GM19324 (cell line): ENCODE data around the gene CALHM6.
"Not testable (repeated sequence)": the region's sequence is repeated elsewhere in the genome, so short reads cannot be mapped to it uniquely, and the experiment has no call there.

ENCODE experiments used
- ATAC-seq: cut with Tn5 transposase; IDR thresholded peaks from one replicate; pipeline ENCODE4 v1.9.1; 2021; ENCODE audit warnings: mild to moderate bottlenecking, moderate library complexity; ENCODE audit not compliant: unreplicated experiment, low FRiP score

CALHM6 gene

DNA sequence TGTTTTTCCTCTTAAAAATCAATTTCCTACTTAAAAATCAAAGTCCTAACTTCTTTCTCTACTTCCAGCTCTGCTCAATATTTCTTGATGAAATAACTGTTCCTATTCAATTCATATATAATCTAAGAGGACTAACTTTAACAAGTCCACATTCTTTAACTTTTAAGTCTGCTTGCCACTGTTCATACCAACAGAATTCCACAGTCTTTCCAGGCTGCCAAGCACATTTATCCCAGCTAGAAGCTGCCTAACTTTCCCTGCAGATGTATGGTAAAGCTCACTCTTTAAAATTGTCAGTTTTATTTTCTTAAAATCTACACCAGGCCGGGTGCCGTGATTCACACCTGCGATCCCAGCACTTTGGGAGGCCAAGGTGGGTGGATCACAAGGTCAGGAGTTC lies 11.5 kb downstream of the CALHM6 start:
- no peak for ATAC-seq

DNA sequence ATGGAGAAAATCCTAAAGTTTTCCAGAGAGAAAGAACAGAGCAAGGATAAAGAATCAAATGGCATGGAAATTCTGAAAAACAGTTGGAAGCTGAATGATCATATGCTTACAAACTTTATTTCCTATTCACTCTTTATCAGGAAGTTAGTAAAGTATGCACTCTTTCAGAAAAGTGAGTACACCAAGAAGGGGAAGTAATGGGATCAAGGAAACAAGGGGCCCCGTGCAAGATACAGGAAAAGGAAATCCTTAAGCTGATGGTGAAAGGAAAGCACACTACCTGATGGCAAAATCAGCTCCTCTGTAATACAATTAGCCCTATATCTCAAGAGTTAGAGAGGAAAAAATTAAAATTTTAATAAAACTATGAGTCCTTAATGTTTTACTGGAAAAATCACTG lies 14.0 kb downstream of the CALHM6 start:
- ATAC-seq = no peak

DNA sequence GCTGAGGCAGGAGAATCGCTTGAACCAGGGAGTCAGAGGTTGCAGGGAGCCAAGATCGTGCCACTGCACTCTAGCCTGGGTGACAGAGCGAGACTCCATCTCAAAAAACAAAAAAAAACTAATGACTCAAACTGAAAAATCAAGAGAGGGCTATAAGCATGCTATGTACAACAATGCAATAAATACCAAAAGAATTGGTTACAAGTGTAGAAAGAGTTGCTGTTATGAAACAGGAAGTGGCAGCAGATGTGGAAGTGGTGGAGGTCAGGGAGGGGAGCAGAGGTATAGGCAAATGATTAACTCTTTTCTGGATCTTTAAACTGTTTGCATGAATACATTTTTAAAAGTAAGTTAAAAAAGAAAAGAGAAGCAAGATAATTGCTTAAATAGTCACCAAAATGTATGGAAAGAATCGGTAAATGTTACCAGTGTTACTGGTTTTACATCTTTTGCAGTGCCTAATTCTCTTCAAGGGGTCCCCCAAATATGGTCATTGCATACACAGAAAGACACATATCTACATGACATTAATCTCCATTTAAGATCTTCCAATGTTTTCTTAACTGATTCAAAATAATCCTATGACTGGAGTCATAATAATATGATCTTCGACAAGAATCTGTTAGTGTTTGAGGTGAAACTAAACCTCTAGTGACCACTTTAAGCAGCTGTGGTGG lies 15.0 kb downstream of the CALHM6 start:
- ATAC-seq = peak; percentile 100

- no peak for ATAC-seq
Measured at GRCh38 chr6:116482780-116483179, 21.6 kb downstream of the CALHM6 start.

GRCh38 chr6:116483616-116484015 lies 22.4 kb downstream of the CALHM6 start:
- no peak for ATAC-seq

GRCh38 chr6:116485559-116486184 lies 24.5 kb downstream of the CALHM6 start:
- no peak for ATAC-seq

DNA sequence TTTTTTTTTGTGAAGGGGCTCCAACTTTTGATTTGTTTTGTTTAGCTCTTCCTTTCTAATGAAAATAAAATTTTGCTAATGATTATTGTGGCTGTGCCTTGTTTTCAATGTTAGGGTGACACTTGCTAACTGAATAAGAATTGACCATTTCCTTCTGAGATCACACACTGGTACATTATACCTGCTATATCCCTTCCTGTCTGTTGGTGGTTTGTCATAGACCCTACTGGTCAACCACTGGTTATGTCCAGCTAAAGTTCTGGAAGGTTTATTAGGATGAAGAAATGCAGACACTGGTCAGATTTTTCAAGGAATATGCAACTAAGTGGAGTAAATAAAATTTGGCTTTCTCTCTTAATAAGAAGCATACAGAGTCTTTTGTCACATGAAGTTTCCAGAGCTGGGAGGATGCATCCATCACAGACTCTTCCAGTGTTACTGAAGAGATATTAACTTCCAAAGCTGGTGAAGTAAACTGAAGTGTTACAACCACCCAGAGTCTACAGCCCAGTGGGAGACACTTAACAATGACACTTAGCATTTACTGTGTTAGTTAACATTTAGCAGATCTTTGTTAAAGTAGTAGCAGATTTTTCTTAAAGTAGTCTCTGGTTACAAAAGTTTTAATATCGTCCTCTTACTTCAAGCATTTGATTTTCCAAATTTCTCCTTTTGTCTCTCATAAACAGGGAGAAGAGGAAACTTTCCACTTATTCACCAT lies 30.6 kb downstream of the CALHM6 start:
- no peak for ATAC-seq

DNA sequence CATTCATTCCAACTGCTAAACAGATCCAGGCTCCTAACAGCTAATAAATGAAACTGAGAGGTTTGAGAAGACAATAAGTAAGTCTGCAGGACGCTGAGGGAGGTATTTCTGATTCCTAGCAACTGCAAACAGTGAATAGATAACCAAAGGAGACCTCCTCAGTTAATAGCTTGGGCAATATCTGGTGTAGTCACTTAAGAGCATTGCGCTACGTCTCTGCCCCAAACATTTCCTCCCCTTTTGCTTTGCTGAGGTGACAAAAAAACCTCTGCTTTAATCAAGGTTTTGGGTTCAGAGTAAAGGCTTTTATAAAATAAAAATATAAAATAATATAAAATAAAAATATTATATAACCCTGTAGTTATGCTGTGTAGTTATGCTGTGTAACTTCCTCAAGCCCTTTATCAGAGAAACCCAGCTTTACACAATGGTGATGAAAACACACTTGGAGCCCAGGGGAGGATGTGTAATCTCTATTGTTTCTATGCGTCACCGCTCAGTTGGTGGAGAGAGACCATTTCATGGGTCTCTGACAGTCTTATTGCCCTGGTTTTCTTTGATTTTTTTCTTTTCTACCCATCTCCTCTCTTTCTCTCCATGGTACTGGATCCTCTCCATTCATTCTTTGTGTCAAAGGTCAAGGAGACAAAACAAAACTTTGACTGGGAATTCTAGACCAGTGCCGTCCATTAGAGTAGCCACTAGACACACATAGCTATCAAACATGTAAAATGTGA lies 31.3 kb downstream of the CALHM6 start:
- ATAC-seq = no peak

DNA sequence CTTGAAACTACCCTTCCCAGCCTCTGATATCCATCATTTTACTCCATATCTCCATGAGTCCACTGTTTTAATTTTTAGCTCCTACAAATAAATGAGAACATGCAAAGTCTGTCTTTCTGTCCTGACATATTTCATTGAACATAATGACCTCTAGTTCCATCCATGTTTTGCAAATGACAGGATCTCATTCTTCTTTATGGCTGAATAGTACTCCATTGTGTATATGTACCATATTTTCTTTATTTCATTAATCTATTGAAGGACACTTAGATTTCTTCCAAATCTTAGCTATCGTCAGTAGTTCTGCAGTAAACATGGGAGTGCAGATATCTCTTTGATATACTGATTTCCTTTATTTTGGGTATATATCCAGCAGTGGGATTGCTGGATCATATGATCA lies 34.0 kb downstream of the CALHM6 start:
- not testable (repeated sequence) for ATAC-seq

- ATAC-seq = no peak
Measured at GRCh38 chr6:116497113-116497676, 36.0 kb downstream of the CALHM6 start.

DNA sequence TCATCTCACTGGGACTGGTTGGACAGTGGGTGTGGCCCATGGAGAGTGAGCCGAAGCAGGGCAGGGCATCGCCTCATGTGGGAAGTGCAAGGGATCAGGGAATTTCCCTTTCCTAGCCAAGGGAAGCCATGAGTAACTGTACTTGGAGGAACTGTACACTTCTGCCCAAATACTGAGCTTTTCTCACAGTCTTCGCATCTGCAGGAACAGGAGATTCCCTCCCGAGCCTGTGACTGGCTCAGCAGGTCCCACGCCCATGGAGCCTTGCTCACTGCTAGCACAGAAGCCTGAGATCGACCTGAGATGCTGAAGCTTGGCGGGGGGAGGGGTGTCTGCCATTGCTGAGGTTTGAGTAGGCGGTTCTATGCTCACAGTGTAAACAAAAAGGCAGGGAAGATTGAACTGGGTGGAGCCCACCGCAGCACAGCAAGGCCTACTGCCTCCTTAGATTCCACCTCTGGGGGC lies 39.8 kb downstream of the CALHM6 start:
- no peak for ATAC-seq

DNA sequence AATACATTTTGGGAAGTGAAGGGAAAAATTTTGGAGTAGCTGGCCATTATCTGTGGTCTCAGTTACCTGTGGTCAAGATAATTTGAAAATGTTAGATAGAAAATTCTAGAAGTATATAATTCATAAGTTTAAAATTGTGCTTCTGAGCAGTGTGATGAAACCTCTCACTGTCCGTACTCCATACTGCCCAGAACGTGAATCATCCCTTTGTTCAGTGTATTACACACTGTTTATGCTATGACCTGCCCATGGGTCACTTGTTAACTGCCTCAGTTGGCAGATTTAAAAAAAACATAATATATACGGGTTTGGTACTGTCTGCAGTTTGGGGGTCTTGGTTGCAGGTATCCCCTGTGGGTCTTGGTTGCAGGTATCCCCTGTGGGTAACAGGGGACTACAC lies 46.1 kb downstream of the CALHM6 start:
- no peak for ATAC-seq

- ATAC-seq = no peak
Measured at GRCh38 chr6:116508527-116508926, 47.4 kb downstream of the CALHM6 start.

- no peak for ATAC-seq
Measured at GRCh38 chr6:116511424-116512110, 50.4 kb downstream of the CALHM6 start, which contains the start of gene CALHM5. Gene CALHM5 (plus strand): TSS chr6:116511639. CDS start chr6:116511697, 58 bp downstream.

- peak; percentile 87 for ATAC-seq
Measured at GRCh38 chr6:116512111-116512559, 51.0 kb downstream of the CALHM6 start.

- no peak for ATAC-seq
Measured at GRCh38 chr6:116512734-116513133, 51.6 kb downstream of the CALHM6 start.
